COR-L47 (cell line): ENCODE measurements around the gene KLK7.

Experiments used
- DNase-seq: peaks from one replicate; lab custom pipeline; 2025; lab: John Stamatoyannopoulos, UW

Gene KLK7

DNA sequence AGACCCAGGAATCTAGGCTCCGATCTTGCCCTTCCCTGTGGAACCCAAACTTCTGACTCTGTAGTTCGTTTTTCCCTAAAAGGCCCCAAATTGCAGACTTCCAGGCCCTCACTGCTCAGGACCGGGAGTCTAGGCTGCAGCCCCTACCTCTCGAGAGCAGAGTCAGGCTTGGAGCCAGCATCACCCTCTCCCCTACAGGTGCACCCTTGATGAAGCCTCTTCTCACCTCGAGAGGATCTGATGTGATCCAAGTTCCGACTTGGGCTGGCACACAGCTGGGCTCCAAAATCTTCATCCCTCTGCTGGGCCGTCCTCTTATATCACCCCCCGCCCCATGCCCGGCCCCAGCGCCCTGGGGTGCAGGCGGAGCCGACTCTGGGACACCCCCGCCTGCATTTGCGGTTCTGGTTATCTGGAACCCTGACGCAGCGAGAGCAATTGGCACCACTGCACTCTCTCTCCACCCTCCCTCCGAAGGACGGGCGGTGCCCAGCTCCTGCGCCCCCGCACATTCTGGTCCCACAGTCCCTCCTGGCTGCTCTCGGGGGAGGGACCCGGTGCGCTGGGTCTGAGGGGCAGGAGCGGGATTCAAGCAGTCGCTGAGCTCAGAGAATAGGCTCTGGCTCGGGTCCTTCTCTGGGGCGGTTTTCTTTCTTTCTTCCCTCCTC is at the start of gene KLK7:
KLK7 (minus strand) TSS at position 293 of the 668 bp plus-strand sequence. CDS start 1,518 bp downstream, outside the sequence.
- no peak for DNase-seq

GRCh38 chr19:51031880-51032225 is 48.1 kb upstream of the KLK7 start:
- DNase-seq, result no peak

DNA sequence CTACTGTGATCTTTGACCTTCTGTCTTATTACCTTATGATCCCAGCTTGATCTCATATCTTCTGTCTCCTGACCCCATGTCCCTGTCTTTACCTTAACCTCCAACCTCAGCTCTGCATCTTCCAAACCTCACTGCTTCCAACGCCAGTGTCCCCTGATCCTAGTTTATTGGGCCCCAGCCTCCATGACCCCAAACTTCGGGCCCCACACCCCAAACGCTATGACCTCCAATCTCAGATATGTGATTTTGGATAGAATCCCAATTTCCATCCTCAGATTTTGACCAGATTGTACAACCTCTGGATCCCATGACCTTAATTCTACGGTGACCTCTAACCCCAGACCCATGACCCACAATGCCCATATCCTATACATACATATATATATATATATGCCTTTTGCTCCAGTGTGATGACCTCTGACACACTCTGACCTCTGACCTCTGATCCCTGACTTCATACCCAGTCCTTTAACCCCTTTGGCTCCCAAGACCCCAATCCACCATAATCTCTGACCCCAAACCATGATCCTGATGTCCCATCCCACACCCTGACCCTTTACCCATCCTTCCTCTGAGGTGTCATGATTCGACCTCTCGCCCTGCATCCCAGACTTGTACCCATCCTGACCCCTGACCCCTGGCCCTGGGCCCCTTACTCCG is 47.6 kb upstream of the KLK7 start:
- DNase-seq, result no peak

DNA sequence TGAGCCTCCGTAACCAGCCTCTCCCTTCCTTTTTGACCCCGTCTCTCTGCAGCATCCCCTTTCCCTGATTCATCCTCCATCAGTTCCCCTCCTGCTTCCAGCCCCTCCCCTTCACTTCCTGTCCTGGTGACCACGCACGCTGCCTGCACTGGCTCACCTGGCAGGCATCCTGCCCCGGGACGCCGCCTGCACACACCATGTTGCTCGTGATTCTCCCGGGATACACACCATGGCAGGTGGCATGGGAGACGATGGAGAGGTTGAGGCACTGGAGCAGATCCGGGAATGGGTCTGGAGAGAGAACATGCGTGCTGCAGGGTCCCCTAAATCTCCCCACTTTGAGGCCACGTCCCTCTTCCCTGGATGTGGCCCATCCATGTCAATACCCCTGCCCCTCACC is 46.9 kb upstream of the KLK7 start:
- no peak for DNase-seq

DNA sequence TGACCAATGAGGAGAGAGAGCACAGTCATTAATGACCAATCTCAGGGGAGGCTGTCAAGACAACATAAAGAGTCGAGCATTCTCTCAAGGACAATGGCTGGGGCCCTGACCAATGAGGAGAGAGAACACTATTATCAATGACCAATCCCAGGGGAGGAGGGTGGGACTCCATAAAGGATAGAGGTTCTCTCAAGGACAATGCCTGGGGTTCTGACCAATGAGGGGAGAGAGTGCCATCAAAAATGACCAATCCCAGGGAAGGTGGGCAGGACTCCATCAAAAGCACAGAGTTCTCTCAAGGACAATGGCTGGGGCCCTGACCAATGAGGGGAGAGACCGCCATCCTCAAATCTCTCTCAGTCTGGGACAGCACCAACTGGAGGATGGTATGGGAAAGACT is 46.0 kb upstream of the KLK7 start:
- DNase-seq, result no peak

- no peak for DNase-seq
Measured at GRCh38 chr19:51027873-51028272, 44.2 kb upstream of the KLK7 start.

GRCh38 chr19:51027126-51027806 is 43.5 kb upstream of the KLK7 start:
- no peak for DNase-seq

DNA sequence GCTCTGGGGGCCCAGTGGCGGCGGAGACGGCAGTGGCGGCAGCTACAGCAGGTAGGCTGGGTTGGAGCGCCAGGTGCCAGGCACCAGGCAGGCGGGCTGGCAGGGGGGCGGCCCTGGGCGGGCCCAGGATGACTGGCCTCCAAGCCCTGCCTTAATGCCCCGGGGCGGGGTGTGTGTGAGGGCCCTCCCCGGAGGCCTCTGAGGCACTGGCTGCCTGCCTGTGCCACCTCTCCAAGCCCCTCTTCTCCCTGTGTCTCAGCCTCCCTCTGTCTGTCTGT is 42.8 kb upstream of the KLK7 start, which contains the start of gene KLK11:
KLK11 (minus strand) TSS at position 63 of the 278 bp plus-strand sequence. CDS start 985 bp downstream, outside the sequence.
- DNase-seq, result peak; percentile 51

DNA sequence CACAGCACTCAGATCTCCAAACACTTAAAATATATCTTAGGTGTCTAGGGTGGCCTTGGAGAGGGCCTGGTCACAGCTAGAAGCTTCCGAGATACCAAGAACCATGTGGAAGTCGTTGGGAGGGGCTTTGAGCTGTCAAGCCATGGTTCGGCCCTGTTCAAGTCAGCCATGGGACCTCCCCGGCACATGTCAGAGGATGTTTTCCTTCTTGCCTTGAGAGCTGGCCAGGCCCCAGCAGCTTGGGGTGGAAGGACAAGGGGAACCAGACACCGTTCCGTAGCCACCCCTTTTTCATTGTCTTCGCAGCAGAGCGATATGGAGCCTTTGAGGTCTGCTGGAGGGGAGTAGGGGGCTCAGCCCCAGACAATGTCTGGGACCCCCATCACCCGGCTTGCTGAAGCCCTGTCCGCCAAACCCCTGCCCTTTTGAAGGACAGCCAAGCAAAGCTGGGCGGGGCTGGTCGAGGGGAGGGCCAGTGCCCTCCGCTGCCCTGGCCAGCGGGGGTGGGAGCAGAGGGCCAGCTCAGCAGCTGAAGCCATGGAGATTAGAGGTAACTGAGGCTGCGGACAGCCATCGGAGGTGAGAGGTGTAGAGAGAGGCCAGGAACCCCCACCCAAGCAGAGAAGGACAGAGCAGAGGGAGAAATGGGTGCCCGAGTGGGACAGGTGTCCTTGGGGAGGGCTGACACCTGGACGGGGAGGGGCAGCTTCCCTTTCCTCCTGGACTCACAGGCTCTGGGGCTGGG is 42.3 kb upstream of the KLK7 start:
- no peak for DNase-seq

DNA sequence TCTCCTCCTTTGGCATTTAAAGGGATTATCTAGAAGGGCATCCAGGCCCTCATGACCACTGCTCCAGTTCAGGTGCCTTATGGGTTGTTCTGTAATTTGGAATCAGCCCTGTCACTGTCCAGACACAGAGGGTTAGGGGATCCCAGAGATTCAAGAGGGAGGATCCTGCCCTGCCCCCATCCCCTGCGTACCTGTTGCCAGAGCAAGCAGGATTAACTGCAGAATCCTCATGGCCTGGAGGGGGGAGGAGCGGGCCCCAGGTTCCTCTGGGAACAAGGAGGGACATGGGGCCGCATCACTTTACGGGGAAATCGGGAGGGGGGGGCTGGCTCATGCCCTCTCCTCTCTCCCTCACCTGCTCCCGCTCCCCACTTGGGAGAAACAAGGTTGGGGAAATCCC is 41.7 kb upstream of the KLK7 start:
- no peak for DNase-seq

GRCh38 chr19:51024924-51025323 is 41.2 kb upstream of the KLK7 start:
- DNase-seq, result no peak

GRCh38 chr19:51023946-51024345 is 40.2 kb upstream of the KLK7 start:
- DNase-seq, result no peak

DNA sequence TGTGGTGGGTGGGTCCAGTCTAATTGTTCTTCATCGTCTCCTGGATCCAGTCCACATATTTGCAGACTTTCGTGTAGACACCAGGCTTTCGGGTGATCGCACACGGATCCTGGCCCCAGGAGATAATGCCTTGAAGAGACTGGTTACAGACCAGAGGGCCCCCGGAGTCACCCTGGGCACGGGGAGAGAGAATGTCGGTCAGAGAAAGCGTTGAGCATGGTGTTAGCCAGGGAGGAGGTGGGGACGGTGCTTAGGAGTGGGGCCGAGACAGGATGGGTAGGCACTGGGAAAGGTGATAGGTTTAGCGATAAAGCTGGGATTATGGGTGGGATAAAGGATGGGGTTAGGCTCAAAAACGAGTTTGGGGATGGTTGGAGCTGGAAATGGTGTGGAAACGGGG is 38.8 kb upstream of the KLK7 start:
- no peak for DNase-seq

DNA sequence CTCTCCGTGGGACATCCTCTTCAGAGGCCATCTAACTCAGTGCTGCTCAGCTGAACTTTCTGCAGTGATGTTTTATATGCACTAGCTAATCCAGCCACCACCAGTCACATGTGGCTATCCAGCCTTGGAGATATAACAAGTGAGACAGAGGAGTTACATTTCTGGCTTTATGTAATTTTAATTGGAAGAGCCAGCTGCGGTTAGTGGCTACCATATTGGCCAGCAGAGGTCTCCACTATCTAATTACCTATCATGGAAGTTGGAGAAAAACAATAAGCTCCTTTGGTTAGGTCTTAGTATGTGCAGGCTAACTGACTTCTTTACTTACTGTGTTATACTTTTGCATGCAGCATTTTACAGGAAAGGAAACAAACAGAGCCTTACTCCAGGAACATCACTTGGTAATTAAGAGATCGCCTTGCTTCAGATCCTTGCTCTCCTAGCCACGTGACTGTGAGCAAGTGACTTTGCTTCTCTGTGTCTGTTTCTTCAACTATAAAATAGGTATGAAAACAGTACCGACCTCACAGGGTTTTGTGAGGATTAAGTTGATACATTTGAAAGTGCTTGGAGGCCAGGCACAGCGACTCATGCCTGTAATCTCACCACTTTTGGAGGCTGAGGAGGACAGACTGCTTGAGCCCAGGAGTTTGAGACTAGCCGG is 37.4 kb upstream of the KLK7 start:
- DNase-seq, result peak; percentile 57

- DNase-seq, result no peak
Measured at GRCh38 chr19:51019544-51019925, 35.8 kb upstream of the KLK7 start, which contains the start of gene KLK10. TSS of gene KLK10 (minus strand) at chr19:51019709. CDS start at chr19:51019130, 579 bp downstream.

DNA sequence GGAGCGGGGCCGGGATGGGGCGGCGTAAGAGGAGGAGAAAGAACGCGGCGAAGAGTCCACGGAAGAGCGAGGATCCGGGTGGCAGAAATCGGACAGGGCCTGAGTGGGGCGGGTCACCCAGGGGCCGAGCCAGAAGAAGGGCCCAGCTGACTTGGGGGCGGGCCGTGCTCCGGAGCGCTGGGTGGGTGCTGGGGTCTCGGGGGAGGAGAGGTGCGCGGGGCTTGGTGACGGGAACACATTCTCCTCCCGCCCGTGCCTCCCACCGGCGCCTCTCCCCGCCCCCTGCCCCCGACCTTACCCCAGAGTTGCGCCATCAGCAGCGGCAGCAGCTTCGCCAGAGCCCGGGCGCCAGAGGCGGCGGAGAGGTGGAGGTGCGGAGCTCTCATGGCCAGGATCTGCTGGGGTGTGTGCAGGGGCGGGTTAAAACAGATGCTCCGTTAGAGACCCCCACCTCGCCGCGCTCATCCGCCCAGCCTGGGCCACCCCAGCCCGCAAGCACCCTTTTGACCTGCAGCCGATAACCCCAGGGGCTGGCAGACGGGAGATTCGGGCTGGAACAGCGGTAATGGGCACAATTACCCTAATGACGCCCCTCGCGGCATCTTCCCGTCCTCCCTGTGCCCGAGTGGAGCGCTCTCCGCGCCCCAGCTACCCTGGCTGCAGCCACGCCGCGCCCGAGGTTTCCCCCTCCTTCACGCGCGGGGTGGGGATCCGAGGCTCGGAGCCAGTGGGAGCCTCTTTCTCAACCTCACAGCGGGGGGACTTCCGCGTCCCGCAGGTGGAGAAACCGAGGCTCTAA is 35.2 kb upstream of the KLK7 start:
- no peak for DNase-seq

GRCh38 chr19:51016798-51017683 is 33.3 kb upstream of the KLK7 start:
- DNase-seq, result no peak

DNA sequence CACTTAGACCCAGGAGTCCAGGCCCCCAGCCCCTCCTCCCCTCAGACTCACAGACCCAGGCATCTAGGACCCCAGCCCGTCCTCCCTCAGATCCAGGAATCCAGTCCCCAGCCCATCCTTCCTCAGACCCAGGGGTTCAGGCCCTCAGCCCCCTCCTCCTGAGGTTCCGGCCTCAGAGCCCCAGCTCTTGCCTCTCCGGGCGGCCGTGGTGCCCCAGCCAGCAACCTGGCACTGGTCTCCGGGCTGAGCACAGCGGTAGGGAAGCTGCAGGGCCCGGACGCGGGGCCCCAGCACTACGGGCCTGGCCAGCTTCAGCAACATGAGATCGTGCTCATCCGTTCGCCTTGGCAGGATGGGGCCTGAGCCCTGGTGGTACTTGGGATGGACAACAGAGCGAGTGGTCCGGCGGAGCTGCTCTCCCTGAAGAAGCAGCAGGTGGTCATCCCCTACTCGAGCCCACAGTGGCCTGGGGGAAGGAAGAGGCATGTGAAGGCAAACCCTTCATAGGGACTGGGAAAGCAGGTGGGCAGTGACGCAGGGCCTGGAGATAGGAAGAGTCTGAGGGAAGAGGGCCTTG is 32.1 kb upstream of the KLK7 start:
- DNase-seq, result no peak

DNA sequence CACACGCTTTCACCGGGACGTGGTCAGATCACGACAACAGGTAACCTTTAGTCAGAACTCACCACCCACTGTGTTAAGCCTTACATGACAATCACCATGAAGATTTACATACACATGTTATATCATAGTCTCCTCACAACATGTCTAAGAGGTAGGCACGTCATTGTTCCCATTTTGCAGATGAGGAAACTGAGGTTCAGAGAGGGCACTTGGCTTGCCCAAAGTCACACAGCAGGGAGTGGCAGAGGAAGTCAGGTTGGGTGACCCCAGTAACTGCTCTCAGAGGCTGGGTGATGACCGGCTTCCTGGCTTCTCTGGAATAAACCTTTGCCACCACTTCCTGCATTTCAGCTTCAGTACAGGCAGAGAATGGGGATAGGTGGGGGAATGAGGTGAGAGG is 30.5 kb upstream of the KLK7 start:
- DNase-seq, result no peak

- DNase-seq, result no peak
Measured at GRCh38 chr19:51012661-51013190, 29.0 kb upstream of the KLK7 start.
